ENCODE data around the gene TGFB1.

Gene TGFB1

GRCh38 chr19:41321204-41321599, 32.5 kb downstream of the TGFB1 start:
- DNase-seq (ENCODE audit: low spot score), result no peak

DNA sequence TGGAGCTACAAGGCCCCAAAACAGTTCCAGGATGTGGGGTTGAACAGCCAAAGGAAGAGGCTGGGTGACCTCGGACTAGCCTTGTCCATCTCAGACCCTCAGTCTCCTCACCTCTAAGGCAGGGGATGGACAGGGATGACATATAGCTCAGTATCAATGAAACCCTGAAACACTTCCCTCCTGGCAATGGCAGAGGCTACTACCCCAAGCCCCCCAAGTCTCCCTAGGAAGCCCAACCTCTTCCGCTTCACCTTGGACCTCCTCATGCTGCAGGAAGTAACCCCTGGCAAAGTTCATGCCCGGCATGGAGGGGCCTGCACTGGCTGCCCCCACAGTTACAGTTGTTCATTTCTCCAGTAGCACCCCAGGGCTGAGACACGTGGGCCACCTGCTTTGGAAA, 33.2 kb downstream of the TGFB1 start:
- DNase-seq (ENCODE audit: low spot score), result no peak

- no peak for DNase-seq (ENCODE audit: low spot score)
Observed at GRCh38 chr19:41320185-41320518, 33.6 kb downstream of the TGFB1 start.

- DNase-seq (ENCODE audit: low spot score), result no peak
Observed at GRCh38 chr19:41319500-41320184, 34.1 kb downstream of the TGFB1 start.

- no peak for DNase-seq (ENCODE audit: low spot score)
Observed at GRCh38 chr19:41318696-41319499, 34.8 kb downstream of the TGFB1 start.

GRCh38 chr19:41316306-41316920, 37.3 kb downstream of the TGFB1 start:
- DNase-seq (ENCODE audit: low spot score), result no peak

DNA sequence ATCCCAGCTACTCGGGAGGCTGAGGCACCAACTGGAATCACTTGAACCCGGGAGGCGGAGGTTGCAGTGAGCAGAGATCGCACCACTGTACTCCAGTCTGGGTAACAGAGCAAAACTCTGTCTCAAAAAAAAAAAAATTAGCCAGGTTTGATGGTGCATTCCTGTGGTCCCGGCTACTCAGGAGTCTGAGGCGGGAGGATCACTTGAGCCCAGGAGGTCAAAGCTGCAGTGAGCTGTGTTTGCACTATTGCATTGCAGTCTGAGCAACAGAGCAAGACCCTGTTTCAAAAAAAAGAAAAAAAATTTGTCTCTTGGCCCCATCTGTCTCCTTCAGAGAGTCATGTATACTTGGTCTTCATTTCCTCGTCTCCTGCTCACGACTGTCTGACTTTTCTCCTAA, 42.1 kb downstream of the TGFB1 start:
- DNase-seq (ENCODE audit: low spot score), result no peak

- no peak for DNase-seq (ENCODE audit: low spot score)
Observed at GRCh38 chr19:41311072-41311471, 42.6 kb downstream of the TGFB1 start.

- DNase-seq (ENCODE audit: low spot score), result peak; percentile 97
Observed at GRCh38 chr19:41310033-41310831, 43.5 kb downstream of the TGFB1 start, which contains the start of gene CCDC97. CCDC97 (plus strand) TSS chr19:41310172; CDS start chr19:41310311, 139 bp downstream.

DNA sequence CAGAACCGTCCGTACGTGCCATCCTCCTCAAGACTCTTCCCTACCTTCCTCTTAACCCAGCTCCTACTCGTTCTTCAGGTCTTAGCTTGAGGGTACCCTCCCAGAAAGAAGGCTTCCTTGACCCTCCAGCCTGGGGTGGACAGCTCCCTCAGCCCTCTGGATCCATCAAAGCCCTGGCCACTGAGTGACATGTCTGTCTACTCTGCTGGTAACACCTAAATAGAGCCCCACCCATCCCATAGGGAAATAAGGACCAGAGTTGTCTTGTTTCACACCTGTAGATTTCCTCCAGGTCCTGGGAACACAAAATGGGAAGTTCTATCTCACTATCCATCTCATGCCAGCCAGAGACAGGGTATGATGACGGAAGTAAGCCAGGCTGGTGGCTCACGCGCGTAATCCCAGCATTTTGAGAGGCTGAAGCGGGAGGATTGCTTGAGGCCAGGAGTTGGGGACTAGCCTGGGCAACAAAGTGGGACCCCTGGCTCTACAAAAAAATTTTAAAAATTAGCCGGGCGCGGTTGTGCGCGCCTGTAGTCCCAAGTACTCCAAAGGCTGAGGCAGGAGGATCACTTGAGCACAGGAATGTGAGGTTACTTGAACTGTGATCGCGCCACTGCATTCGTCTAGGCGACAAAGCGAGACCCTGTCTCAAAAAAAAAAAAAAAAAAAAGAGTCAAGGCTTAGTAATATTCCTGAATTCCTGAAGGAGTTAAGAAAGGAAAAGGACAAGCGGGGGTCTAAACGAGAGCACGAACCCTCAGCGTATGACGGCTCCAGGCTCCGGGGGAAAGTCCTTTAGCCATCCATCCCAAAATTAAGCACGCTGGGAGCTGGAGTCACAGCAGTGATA, 44.3 kb downstream of the TGFB1 start:
- no peak for DNase-seq (ENCODE audit: low spot score)

DNA sequence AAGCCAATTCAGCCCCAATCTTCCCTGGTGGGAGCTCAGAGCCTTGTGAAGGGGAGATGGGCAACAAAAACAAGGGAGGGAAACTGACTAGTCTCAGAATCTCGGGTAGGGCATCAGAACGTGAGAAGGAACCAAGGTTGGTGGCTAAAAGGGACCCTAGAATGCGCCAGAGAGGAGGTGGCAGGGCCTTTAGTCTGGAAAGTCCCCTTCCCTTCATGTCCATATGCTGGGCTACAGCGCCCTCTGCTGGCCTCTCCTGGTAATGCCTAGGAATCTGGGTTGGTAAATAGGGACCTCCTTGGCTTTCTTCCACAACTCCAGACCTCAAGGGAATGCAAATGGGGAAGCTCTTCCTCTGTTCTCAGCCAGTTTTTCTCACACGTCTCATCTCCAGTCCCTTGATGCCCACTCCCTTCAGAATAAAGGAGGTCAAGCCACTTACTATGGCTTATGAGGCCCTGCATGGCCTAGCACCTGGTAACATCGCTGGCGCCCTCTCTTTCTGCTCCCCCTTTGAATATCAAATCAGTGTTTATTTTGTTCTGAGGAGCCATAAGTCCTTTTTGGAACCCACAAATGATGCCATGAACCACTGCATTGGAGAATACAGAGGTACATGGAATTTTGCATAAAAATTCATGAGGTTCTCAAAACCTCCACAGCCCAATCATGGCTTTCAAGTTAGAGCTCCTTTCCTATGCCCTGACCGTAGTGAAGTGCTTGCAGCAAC, 45.1 kb downstream of the TGFB1 start:
- peak; percentile 86 for DNase-seq (ENCODE audit: low spot score)

DNA sequence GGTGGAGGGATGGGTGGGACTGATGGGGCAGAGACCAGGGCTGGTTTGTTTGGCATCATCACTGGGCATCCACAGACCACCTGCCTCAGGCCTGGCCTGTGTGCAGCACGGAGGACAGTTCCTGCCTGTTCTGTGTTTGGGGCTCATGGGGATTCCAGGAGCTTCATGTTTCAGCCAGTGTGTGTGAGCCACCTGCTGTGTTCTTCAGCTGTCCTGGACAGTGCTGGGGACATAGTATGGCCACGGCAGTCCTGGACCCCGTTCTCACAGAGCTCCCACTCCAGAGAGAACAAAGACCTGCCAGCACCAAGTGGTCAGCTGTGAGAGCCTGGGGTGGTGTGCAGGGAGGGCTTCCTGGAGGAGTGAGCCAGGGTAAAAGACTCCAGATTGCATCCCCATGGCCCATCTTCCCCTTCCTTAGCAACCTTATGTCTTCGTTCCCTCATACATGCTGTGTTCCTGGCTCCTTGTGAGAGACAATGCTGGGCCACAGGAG, 45.7 kb downstream of the TGFB1 start:
- DNase-seq (ENCODE audit: low spot score), result no peak

DNA sequence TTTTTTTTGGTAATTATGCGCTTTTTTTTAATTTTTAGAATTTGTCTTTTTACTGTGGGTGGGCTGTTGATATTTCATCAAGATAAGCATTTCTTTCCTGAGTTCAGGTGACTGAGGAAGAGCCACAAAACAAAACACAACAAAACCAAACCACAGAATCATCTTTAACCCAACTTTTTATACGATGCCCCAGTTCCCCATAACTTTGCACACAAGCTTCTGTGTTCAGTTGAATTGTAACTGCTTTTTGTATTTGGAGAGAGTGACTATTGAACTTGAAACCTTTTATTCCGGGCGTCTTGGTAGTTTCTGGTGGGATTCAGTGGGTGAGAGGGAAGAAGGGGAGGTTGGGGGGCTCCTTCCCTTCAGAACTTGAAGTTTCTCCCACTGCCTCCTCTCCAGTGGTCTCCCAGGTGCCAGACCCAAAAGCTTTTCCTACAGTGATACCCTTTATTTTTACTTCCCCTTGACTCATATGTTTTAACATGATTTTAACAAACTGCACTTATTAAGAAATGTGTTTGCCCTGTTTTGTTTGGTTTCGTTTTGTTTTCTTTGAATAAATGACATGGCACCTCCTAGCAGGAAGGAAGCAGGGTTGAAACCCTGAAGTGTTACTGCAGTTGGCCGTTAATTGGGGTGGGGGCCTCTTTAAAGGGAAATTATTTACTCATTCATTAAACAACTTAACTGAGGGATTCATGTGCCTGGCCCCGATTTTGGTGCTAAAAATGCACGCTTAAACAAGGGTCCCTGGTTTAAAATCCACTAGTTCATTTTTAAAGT, 46.4 kb downstream of the TGFB1 start:
- DNase-seq (ENCODE audit: low spot score), result no peak

- DNase-seq (ENCODE audit: low spot score), result no peak
Observed at GRCh38 chr19:41305927-41306793, 47.6 kb downstream of the TGFB1 start.

DNA sequence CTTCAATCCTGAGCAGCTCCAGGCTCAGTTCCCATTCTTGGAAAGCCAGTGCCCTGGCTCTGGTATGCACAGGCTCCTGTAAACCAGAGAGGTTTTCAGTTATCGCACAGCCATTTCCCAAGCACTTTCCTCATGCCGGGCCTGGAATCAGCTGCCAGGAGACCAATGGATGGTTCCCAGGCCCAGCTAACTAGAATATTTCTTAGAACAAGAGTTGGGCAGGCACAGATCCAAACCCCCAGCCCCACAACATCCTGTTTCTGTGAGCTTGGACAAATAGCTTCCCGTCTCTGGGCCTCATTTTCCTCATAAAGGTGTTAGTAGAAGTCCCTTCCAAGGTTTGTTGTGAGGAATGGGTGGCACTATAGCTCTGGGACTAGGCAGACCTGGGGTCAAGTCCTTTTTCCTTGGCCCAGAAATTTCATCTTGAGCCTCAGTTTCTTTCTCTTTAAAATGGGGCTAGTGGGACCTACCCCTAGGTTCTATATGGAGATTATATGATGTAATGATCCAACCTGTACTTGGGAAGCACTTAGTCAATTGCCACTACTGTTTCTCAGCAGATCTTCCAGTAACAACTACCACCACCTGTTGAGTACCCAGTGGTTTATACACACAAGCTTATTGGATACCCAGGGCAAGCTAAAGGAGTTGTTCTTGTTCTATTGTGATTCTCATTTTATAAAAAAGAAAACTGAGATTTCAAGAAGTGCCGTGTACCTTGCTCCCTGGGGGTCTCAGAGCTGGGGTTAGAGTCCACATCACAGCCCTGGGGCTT, 48.8 kb downstream of the TGFB1 start:
- DNase-seq (ENCODE audit: low spot score), result no peak

DNA sequence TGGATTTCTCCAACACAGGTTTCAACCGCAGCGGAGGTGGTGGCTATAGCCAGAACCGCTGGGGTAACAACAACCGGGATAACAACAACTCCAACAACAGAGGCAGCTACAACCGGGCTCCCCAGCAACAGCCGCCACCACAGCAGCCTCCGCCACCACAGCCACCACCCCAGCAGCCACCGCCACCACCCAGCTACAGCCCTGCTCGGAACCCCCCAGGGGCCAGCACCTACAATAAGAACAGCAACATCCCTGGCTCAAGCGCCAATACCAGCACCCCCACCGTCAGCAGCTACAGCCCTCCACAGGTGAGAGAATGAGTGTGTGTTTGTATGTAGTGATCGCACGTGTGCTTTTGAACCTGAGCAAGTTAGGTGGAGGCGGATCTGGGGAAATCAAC, 49.8 kb downstream of the TGFB1 start:
- no peak for DNase-seq (ENCODE audit: low spot score)

DNA sequence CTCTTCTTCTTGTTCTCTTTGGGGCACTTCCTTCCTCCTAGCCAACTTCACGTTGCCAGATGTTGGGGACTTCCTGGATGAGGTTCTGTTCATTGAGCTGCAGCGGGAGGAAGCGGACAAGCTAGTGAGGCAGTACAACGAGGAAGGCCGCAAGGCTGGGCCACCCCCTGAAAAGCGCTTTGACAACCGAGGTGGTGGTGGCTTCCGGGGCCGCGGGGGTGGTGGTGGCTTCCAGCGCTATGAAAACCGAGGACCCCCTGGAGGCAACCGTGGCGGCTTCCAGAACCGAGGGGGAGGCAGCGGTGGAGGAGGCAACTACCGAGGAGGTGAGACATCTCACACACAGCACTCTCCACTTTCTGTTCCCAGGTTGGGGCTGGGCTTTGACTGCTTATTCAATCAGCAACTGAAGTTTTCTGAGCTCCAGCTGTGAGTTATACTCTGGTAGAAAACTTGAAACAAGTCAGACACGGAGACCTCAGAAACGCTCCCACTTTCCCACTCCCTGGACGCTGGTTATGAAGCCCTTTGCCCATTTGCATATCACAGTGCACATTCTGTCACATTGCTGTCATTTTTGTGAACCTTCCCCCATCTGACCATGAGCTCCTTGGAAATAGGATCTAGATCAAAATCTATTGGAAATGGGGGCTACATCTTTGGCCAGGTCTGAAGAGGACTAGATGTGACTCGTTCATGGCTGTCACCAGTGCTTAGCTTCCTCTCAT, 50.9 kb downstream of the TGFB1 start:
- no peak for DNase-seq (ENCODE audit: low spot score)
